RWPE1 (cell line): ENCODE measurements around the gene C10orf143.

Experiments used
- CTCF ChIA-PET: fragments of 350-600 bp; sonication (Branson Sonifier 250); formaldehyde crosslinking; extraction: SDS; loops from one replicate; lab custom pipeline; 2021; lab: Yijun Ruan, JAX
- POLR2A ChIA-PET: fragments of 400-600 bp; formaldehyde crosslinking; extraction: SDS; loops from one replicate; lab custom pipeline; 2020; ENCODE audit warnings: antibody characterized with exemption; ENCODE audit not compliant: low non-redundant PET; lab: Yijun Ruan, JAX
- DNase-seq: peaks from one replicate; pipeline ENCODE4 v3.0.0; 2012; ENCODE audit warnings: low spot score
- H3K27ac ChIP-seq: fragments of 450-650 bp; 2 replicates; pipeline ENCODE4 v1.5.1; 2017
- CTCF ChIP-seq: fragments of 450-650 bp; conservative IDR thresholded peaks from 2 replicates; pipeline ENCODE4 v1.5.1; 2017; ENCODE audit warnings: low read depth, mild to moderate bottlenecking

Gene C10orf143

GRCh38 chr10:130052193-130052592 is 58.4 kb downstream of the C10orf143 start:
- POLR2A ChIA-PET, result no interaction called here
- no peak for TF ChIP-seq CTCF
- DNase-seq, result no peak
- CTCF ChIA-PET, result interaction anchor here (0.6 to 0.7 kb wide), 2 partner anchors 57 to 632 kb away, joined by 3 to 4 read pairs; no protein-coding TSS in a partner anchor
- H3K27ac ChIP-seq, result no peak overlapping the region

- POLR2A ChIA-PET, result no interaction called here
- no peak for DNase-seq
- H3K27ac ChIP-seq, result no peak overlapping the region
- TF ChIP-seq CTCF, result no peak
- CTCF ChIA-PET, result no interaction called here
Observed at GRCh38 chr10:130050721-130051120, 59.9 kb downstream of the C10orf143 start.

- no peak overlapping the region for H3K27ac ChIP-seq
- ChIA-PET POLR2A (no interaction called here), CTCF (no interaction called here)
- no peak for TF ChIP-seq CTCF
- no peak for DNase-seq
Observed at GRCh38 chr10:130049987-130050386, 60.6 kb downstream of the C10orf143 start.

- CTCF ChIA-PET, result interaction anchor here (0.7 kb wide), 1 partner anchor 120 kb away, joined by 4 read pairs; no protein-coding TSS in a partner anchor
- POLR2A ChIA-PET, result no interaction called here
Observed at GRCh38 chr10:130049244-130049643, 61.4 kb downstream of the C10orf143 start.

GRCh38 chr10:130048081-130048480 is 62.5 kb downstream of the C10orf143 start:
- no peak for TF ChIP-seq CTCF
- POLR2A ChIA-PET, result no interaction called here
- CTCF ChIA-PET, result interaction anchor here (0.9 kb wide), 1 partner anchor 109 kb away, joined by 6 read pairs; no protein-coding TSS in a partner anchor
- no peak for DNase-seq
- no peak overlapping the region for H3K27ac ChIP-seq

More at GRCh38 chr10:130049244-130049643, 61.4 kb downstream of the C10orf143 start:
- no peak for DNase-seq
- H3K27ac ChIP-seq, result no peak overlapping the region
- no peak for TF ChIP-seq CTCF

GRCh38 chr10:130047336-130047735 is 63.3 kb downstream of the C10orf143 start:
- ChIA-PET CTCF (interaction anchor here (0.7 kb wide), 1 partner anchor 1263 kb away, joined by 4 read pairs; no protein-coding TSS in a partner anchor), POLR2A (interaction anchor here (0.6 kb wide), 1 partner anchor 72 kb away, joined by 7 read pairs; no protein-coding TSS in a partner anchor)
- no peak for TF ChIP-seq CTCF
- H3K27ac ChIP-seq, result no peak overlapping the region
- no peak for DNase-seq
